H1 (cell line): ENCODE data around the gene ARMH4. TPM values are rescaled to one million over a fixed set of nuclear protein-coding genes. Genes with fewer than 3 reads are reported as not detected.

ENCODE experiments used
- HDAC2 ChIP-seq, 2 experiments: fragments of 300-600 bp in 1 of 2; sonication (generic) in 1 of 2; IDR thresholded peaks; 2 replicates each; pipeline ENCODE4 v1.6.1; 2011 to 2012; ENCODE audit warnings: low read depth in 2 of 2, low read length in 2 of 2, mild to moderate bottlenecking in 2 of 2, moderate library complexity in 2 of 2, borderline replicate concordance in 1 of 2, inconsistent platforms in 1 of 2
- NRF1 ChIP-seq: IDR thresholded peaks from 2 replicates; pipeline ENCODE4 v1.6.1; 2011; ENCODE audit warnings: mild to moderate bottlenecking, low read depth, low read length, improper control_type of control experiment
- polyA plus RNA-seq, 7 experiments: library from polyadenylated mRNA; depleted of rRNA in 3 of 7; stranded (reverse) in 5 of 7; unstranded in 2 of 7; fragments of >200 nt in 5 of 7; fragments of 200-250 nt in 2 of 7; gene quantifications; 1 replicate in 5 of 7; 2 replicates in 1 of 7; 4 replicates in 1 of 7; pipeline versions ENCODE4 v1.2.1 to v1.2.3, GENCODE V29; 2011 to 2013; ENCODE audit warnings: missing spikeins in 2 of 7, mixed read lengths in 2 of 7
- total RNA-seq: library from RNA; stranded (reverse); fragmentation: NEBNext Ultra II Directional; extraction: Animal tissue kit (Norgen Biotek cat#: 25700); gene quantifications from 2 replicates; pipeline ENCODE4 v1.2.1, GENCODE V29; 2021
- TF ChIP-seq, protein P1 (sequence below): fragments of 300-600 bp; sonication (generic); IDR thresholded peaks from 2 replicates; pipeline ENCODE4 v1.7.1; 2012; ENCODE audit warnings: low read length, moderate library complexity, mild to moderate bottlenecking, inconsistent platforms; ENCODE audit not compliant: insufficient replicate concordance

The ARMH4 gene
- total and polyA plus RNA-seq, 2 of the 8 experiments (the other 6 are each of a cell fraction or from before 2014, with no cell fraction given): 7.1 to 25.4 TPM

DNA sequence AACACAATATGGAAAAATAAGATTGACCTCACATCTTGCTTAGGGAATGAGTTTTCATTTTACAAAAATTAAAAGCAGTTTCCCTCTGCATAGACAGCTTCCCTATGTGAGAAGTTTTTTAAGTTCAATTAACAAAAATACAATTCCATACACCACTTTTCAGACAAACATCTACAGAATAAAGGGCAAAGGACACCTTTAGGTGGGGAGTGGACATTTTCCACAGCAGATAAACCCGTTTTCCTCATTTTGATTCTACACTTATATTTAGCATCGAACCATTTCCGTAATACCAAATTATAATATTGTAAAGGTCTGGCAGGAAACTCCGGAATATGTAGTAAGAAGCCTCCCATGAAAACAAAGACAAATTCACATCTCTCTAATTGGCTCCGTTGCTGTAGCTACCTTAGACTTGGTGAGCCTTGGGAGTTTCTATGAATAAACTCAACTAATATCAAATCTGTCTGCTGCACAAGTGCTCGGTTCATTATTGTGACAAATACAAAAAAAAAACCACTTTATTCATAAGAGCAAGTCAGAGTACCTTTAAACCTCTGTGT, 1.7 kb downstream of the ARMH4 start (continued):
- TF ChIP-seq, protein P1, sequence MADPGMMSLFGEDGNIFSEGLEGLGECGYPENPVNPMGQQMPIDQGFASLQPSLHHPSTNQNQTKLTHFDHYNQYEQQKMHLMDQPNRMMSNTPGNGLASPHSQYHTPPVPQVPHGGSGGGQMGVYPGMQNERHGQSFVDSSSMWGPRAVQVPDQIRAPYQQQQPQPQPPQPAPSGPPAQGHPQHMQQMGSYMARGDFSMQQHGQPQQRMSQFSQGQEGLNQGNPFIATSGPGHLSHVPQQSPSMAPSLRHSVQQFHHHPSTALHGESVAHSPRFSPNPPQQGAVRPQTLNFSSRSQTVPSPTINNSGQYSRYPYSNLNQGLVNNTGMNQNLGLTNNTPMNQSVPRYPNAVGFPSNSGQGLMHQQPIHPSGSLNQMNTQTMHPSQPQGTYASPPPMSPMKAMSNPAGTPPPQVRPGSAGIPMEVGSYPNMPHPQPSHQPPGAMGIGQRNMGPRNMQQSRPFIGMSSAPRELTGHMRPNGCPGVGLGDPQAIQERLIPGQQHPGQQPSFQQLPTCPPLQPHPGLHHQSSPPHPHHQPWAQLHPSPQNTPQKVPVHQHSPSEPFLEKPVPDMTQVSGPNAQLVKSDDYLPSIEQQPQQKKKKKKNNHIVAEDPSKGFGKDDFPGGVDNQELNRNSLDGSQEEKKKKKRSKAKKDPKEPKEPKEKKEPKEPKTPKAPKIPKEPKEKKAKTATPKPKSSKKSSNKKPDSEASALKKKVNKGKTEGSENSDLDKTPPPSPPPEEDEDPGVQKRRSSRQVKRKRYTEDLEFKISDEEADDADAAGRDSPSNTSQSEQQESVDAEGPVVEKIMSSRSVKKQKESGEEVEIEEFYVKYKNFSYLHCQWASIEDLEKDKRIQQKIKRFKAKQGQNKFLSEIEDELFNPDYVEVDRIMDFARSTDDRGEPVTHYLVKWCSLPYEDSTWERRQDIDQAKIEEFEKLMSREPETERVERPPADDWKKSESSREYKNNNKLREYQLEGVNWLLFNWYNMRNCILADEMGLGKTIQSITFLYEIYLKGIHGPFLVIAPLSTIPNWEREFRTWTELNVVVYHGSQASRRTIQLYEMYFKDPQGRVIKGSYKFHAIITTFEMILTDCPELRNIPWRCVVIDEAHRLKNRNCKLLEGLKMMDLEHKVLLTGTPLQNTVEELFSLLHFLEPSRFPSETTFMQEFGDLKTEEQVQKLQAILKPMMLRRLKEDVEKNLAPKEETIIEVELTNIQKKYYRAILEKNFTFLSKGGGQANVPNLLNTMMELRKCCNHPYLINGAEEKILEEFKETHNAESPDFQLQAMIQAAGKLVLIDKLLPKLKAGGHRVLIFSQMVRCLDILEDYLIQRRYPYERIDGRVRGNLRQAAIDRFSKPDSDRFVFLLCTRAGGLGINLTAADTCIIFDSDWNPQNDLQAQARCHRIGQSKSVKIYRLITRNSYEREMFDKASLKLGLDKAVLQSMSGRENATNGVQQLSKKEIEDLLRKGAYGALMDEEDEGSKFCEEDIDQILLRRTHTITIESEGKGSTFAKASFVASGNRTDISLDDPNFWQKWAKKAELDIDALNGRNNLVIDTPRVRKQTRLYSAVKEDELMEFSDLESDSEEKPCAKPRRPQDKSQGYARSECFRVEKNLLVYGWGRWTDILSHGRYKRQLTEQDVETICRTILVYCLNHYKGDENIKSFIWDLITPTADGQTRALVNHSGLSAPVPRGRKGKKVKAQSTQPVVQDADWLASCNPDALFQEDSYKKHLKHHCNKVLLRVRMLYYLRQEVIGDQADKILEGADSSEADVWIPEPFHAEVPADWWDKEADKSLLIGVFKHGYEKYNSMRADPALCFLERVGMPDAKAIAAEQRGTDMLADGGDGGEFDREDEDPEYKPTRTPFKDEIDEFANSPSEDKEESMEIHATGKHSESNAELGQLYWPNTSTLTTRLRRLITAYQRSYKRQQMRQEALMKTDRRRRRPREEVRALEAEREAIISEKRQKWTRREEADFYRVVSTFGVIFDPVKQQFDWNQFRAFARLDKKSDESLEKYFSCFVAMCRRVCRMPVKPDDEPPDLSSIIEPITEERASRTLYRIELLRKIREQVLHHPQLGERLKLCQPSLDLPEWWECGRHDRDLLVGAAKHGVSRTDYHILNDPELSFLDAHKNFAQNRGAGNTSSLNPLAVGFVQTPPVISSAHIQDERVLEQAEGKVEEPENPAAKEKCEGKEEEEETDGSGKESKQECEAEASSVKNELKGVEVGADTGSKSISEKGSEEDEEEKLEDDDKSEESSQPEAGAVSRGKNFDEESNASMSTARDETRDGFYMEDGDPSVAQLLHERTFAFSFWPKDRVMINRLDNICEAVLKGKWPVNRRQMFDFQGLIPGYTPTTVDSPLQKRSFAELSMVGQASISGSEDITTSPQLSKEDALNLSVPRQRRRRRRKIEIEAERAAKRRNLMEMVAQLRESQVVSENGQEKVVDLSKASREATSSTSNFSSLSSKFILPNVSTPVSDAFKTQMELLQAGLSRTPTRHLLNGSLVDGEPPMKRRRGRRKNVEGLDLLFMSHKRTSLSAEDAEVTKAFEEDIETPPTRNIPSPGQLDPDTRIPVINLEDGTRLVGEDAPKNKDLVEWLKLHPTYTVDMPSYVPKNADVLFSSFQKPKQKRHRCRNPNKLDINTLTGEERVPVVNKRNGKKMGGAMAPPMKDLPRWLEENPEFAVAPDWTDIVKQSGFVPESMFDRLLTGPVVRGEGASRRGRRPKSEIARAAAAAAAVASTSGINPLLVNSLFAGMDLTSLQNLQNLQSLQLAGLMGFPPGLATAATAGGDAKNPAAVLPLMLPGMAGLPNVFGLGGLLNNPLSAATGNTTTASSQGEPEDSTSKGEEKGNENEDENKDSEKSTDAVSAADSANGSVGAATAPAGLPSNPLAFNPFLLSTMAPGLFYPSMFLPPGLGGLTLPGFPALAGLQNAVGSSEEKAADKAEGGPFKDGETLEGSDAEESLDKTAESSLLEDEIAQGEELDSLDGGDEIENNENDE: no peak
- TF ChIP-seq HDAC2 (IDR thresholded peaks at IDR 0.05; ENCODE audit: borderline replicate concordance in 1 of 2, low read depth in 2 of 2, low read length in 2 of 2): no peak
- no peak for TF ChIP-seq NRF1
